Activated naive CD4-positive, alpha-beta T cell treated with Interleukin-2 at 50 U/mL for 16 hours (primary cell): ENCODE data around the gene SLC43A2.
"Not testable (repeated sequence)": the region's sequence is repeated elsewhere in the genome, so short reads cannot be mapped to it uniquely, and the experiment has no call there.

Experiments
- DNase-seq: peaks from one replicate; pipeline ENCODE4 v3.0.0-alpha.2; 2020

The SLC43A2 gene

GRCh38 chr17:1532836-1533602 is 95.6 kb downstream of the SLC43A2 start:
- peak; percentile 37 for DNase-seq

- DNase-seq, result no peak
These were observed 98.8 kb downstream of the SLC43A2 start for GRCh38 chr17:1529863-1530262.

GRCh38 chr17:1526876-1527275 is 101.8 kb downstream of the SLC43A2 start:
- DNase-seq, result not testable (repeated sequence)

- DNase-seq, result no peak
These were observed 106.0 kb downstream of the SLC43A2 start for GRCh38 chr17:1522626-1523025.

- no peak for DNase-seq
These were observed 107.5 kb downstream of the SLC43A2 start for GRCh38 chr17:1521086-1521640.

- no peak for DNase-seq
These were observed 109.0 kb downstream of the SLC43A2 start for GRCh38 chr17:1519678-1520077.
